Omental fat pad (tissue), 4 donors: ENCODE measurements around the gene SFT2D3. TPM values are rescaled to one million over a fixed set of nuclear protein-coding genes. Genes with fewer than 3 reads are reported as not detected.

ENCODE experiments used
- ATAC-seq: fragments of 150-250 bp; one replicate; pipeline ENCODE4 v1.9.1; 2016; ENCODE audit warnings: mild to moderate bottlenecking, moderate library complexity; ENCODE audit not compliant: low FRiP score
- DNase-seq: peaks from one replicate; pipeline ENCODE4 v3.0.0-alpha.2; 2019; ENCODE audit warnings: low spot score
- CTCF ChIP-seq, 3 donors: fragments of 450-650 bp; IDR thresholded peaks; one replicate each; pipeline ENCODE4 v1.5.1; 2016 to 2017; ENCODE audit warnings: antibody characterized with exemption in 3 of 3, mild to moderate bottlenecking in 3 of 3, moderate library complexity in 2 of 3
- total RNA-seq, 4 donors: library from RNA; depleted of rRNA; stranded (reverse); fragments of >200 nt; gene quantifications; one replicate each; pipeline ENCODE4 v1.1.0, GENCODE V29; 2016

Gene SFT2D3
- total RNA-seq, 4 donors from 2014 or later, result 4.4 to 11.7 (median 5.1) TPM

DNA sequence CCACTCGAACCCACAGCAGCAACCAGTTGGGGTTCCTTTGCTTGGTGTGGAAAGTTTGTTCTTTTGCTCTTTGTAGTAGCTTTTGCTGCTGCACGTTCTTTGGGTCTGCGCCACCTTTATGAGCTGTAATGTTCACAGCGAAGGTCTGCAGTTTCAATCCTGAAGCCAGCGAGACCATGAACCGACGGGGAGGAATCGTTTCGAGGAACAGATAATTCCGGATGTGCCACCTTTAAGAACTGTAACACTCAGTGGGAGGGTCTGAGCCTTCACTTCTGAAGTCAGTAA is 41.1 kb upstream of the SFT2D3 start:
- DNase-seq (no peak), ATAC-seq (no peak)
- no peak for TF ChIP-seq CTCF (IDR thresholded peaks at IDR 0.05)

GRCh38 chr2:127661072-127661649 is 40.1 kb upstream of the SFT2D3 start:
- ATAC-seq, result no peak
- no peak for DNase-seq
- no peak for TF ChIP-seq CTCF (IDR thresholded peaks at IDR 0.05)

DNA sequence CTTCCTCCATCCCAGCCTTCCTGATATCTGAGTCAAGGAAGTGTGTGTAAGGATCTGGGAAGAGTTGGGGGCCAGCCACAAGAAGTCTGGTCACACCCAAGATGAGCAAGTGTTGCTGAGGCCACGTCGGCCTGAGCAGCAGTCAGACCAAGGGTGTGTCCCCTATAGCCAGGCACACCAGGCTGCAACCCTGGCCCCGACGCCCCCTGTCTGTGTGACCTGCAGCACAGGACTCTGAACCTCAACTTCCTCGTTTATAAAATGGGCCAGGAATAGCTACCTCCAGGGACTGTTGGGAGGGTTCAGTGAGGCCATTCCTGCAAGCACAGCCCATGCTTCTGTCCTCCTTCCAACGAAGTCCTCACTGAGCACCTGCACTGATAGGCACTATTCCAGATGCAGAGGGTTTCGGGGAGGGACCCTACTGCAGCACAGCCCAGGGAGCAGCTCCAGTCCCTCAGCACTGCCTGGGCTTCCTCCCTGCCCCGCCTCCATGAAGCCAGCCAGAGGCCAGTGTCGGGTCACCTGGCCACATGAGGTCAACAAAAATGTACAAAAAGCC is 39.3 kb upstream of the SFT2D3 start:
- no peak for TF ChIP-seq CTCF (IDR thresholded peaks at IDR 0.05)
- DNase-seq (no peak), ATAC-seq (no peak)

DNA sequence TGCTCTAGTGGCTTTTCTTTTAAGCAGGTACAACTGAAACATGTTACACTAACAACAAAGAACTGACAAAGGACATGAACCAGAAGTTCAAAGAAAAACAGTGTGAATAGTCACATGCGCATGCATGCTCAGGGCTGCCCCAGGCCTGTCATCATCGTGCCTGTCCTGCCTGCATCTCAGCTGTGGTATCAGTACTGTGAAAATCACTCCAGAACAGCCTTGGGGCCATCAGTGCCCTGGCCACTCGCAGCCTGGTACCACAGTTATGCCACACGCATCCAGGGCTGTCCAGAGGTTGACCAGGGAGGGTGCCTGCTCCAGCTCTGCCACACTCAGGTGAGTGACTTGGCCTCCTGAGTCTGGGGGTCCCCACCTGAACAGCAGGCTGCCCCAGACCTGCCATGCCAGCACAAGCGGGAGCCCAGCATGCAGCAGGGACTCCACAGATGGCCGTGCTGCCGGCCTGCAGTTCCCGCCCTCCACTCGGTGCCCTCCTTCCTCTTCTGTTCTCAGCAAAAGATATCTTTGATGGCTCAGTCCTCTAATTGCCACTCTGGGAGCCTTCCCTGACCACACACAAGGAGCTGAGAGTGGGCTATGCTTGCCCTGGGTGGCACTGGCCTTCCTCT is 38.2 kb upstream of the SFT2D3 start:
- peak; percentile 18 for DNase-seq
- ATAC-seq, result no peak
- TF ChIP-seq CTCF (IDR thresholded peaks at IDR 0.05), result no peak

GRCh38 chr2:127663566-127664064 is 37.7 kb upstream of the SFT2D3 start:
- ATAC-seq (no peak), DNase-seq (no peak)
- TF ChIP-seq CTCF (IDR thresholded peaks at IDR 0.05), result no peak

DNA sequence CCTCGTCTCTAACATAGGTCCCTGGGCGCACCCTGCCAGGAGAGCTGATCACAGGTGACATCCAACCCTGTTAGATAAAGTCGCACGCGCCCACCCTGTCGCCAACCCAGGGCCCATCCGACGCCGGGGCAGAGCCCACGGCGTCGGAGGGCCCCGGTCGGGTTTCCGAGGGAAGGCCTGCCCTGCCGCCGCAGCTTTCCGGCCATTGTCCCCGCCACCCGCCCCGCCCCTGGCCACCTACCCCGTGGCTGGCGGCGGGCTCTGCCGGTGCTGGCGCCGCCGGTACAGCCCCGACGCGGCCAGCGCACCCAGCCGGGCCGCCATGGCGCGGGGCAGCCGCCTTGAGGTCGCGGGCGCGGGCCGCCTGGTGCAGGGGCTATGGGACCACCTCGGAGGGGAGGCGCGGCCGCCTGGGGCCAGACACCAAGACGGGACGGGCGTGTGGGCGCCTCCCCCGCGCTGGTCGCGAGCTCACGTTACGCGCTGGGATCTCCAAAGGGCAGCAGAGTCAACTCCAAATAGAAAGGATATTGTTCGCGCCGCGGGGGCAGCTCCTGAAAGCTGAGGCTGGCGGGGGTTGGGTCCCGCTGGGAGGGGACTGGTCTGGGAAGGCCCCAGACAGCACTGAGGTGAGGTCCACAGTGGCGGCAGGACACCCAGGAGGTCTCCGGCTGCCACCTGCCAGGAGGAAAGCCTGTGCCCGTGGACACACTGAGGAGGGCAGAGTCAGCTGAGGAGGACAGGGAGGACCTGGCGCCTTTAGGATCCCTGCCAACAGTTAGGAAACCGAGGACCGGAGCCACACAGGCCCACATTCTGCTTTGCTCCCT is 37.0 kb upstream of the SFT2D3 start:
- ATAC-seq, result no peak
- peak; percentile 22 for DNase-seq

More for the DNA sequence above, 37.0 kb upstream of the SFT2D3 start:
- TF ChIP-seq CTCF (IDR thresholded peaks at IDR 0.05), result no peak
